BJ (cell line): ENCODE results near the gene GRIN3A. TPM values are rescaled to one million over a fixed set of nuclear protein-coding genes. Genes with fewer than 3 reads are reported as not detected.

Experiments used
- CTCF ChIA-PET: fragments of 350-600 bp; formaldehyde crosslinking; extraction: SDS; loops from one replicate; lab custom pipeline; 2021; ENCODE audit warnings: antibody characterized with exemption, inconsistent platforms; lab: Yijun Ruan, JAX
- POLR2A ChIA-PET: fragments of 300-600 bp; sonication (Branson Sonifier 250); formaldehyde crosslinking; extraction: SDS; loops from one replicate; lab custom pipeline; 2021; ENCODE audit warnings: antibody characterized with exemption; lab: Charles Lee
- DNase-seq: peaks from one replicate; pipeline ENCODE4 v3.0.0-alpha.2; 2011; ENCODE audit warnings: low read depth
- H3K27me3 ChIP-seq: 2 replicates; pipeline ENCODE4 v1.6.0; 2011; ENCODE audit warnings: low read length; ENCODE audit not compliant: control insufficient read depth, insufficient read depth
- H3K36me3 ChIP-seq: 2 replicates; pipeline ENCODE4 v1.5.1; 2011; ENCODE audit warnings: low read length; ENCODE audit not compliant: control insufficient read depth, insufficient read depth
- H3K4me3 ChIP-seq: 2 replicates; pipeline ENCODE4 v1.5.1; 2011; ENCODE audit warnings: low read depth, mild to moderate bottlenecking, control low read depth, low read length
- CTCF ChIP-seq: IDR thresholded peaks from 2 replicates; pipeline ENCODE4 v1.5.1; 2011; ENCODE audit warnings: low read depth, mild to moderate bottlenecking, control low read depth, inconsistent platforms, low read length, moderate library complexity; ENCODE audit not compliant: insufficient read depth
- polyA plus RNA-seq: library from polyadenylated mRNA; depleted of rRNA; stranded (reverse); fragments of >200 nt; gene quantifications from 2 replicates; pipeline ENCODE4 v1.2.3, GENCODE V29; 2011

The GRIN3A gene
- polyA plus RNA-seq, 1 experiment: not detected

DNA sequence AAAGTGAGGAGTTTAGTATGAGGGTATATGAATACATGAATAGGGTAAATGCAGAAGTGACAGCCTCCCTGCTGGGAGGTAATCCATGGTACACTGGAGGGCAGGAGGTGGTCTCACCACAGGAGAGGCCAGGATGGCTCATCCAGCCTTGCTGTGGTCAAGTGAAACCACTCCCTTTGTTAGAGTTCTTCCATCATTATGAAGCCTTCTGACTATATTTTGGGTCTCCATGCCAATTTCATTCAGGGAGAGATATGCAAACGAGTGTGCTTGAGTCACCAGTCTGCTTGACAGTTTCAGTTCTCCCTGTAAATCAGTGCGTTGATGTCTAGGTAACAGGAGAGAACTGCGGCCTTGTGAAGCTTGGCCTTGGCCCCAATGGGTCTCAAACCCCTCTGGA is 160.1 kb downstream of the GRIN3A start:
- TF ChIP-seq CTCF: no peak
- no peaks in the 10 kb centered on the region for H3K27me3 ChIP-seq
- no peak for DNase-seq
- H3K4me3 ChIP-seq: no peak overlapping the region
- CTCF ChIA-PET: interaction anchor here (0.7 kb wide), 1 partner anchor 96 kb away, joined by 3 read pairs; no protein-coding TSS in a partner anchor
- H3K36me3 ChIP-seq: no peaks in the 10 kb centered on the region
- POLR2A ChIA-PET: no interaction called here

- H3K27me3 ChIP-seq: no peaks in the 10 kb centered on the region
- TF ChIP-seq CTCF: no peak
- H3K36me3 ChIP-seq: no peaks in the 10 kb centered on the region
- POLR2A ChIA-PET: no interaction called here
- CTCF ChIA-PET: interaction anchor here (1.7 to 2.0 kb wide), 2 partner anchors 116 to 126 kb away, joined by 4 to 8 read pairs; no protein-coding TSS in a partner anchor
- no peak overlapping the region for H3K4me3 ChIP-seq
- DNase-seq: no peak
Observed at GRCh38 chr9:101574731-101575333, 163.6 kb downstream of the GRIN3A start.

GRCh38 chr9:101572316-101572715 is 166.1 kb downstream of the GRIN3A start:
- Histone ChIP-seq H3K27me3 (no peaks in the 10 kb centered on the region), H3K36me3 (no peaks in the 10 kb centered on the region), H3K4me3 (no peak overlapping the region)
- ChIA-PET POLR2A (no interaction called here), CTCF (interaction anchor here (0.9 to 1.5 kb wide), 3 partner anchors 9 to 162 kb away, joined by 3 to 4 read pairs (median 3); no protein-coding TSS in a partner anchor)
- no peak for DNase-seq
- TF ChIP-seq CTCF: no peak

DNA sequence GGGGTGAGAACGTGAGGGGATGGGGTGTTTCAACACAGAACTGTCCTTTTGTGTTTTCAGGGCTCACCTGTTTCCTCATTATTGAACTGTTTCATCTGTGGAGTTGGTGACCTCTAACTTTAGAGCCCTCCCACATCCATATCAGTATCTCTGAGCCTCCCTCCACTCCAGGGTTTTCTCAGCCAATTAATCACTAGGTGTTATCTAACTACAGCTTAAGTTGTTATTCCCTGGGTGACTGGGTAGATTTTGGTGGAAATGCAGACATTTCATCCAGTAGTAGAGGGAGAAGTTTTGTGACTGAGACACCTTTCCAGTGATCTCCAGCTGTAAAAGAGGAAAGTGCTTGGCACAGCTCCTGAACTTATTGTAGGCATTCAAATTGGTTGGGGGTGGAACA is 167.3 kb downstream of the GRIN3A start:
- H3K36me3 ChIP-seq: no peaks in the 10 kb centered on the region
- H3K27me3 ChIP-seq: no peaks in the 10 kb centered on the region
- H3K4me3 ChIP-seq: no peak overlapping the region
- CTCF ChIA-PET: interaction anchor here (1.0 to 1.7 kb wide), 2 partner anchors 20 to 112 kb away, joined by 3 to 7 read pairs; no protein-coding TSS in a partner anchor
- no peak for DNase-seq
- POLR2A ChIA-PET: no interaction called here
- no peak for TF ChIP-seq CTCF

DNA sequence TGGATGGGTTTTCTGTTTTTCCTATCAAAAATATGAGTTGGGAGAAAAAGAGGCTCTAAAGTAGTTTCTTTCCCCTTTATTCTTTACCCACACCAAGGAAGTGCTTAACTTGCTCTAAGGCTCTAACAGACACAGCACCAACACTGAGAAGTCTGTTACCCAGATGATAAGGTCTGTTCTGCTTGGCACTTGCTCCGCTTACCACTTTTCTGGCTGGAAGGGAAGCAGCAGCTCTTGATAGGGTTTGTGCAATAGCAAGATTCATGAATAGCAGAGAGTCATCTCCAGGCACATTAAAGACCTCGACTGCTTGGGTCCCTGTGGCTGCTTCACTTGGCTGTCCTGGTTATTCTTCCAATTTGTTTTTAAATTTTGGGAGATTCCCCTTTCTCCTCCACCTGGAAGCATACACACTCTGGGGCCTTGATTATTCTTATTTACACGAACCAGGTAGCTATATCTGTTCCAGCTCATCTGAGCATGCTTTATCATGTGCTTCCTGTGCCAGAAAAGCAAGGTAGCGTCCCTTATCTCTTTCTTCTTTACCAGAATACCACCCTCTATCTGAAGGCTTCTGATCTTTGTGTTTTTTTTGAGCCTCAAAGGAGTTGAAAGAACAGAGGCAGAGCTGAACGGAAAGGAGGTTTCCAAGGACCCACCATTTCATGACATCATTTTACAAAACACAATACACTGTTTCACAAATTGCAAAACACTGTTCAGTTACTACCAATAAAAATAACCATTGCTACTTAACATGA is 168.5 kb downstream of the GRIN3A start:
- H3K27me3 ChIP-seq: no peaks in the 10 kb centered on the region
- POLR2A ChIA-PET: no interaction called here
- no peak for TF ChIP-seq CTCF
- no peaks in the 10 kb centered on the region for H3K36me3 ChIP-seq
- H3K4me3 ChIP-seq: no peak overlapping the region
- no peak for DNase-seq
- CTCF ChIA-PET: interaction anchor here (0.7 to 1.7 kb wide), 3 partner anchors 107 to 120 kb away, joined by 3 to 7 read pairs (median 3); no protein-coding TSS in a partner anchor
